ENCODE data around the gene RABL2B. TPM values are rescaled to one million over a fixed set of nuclear protein-coding genes. Genes with fewer than 3 reads are reported as not detected.

Gene RABL2B
- total RNA-seq, 1 experiment from 2014 or later: 11.5 TPM

DNA sequence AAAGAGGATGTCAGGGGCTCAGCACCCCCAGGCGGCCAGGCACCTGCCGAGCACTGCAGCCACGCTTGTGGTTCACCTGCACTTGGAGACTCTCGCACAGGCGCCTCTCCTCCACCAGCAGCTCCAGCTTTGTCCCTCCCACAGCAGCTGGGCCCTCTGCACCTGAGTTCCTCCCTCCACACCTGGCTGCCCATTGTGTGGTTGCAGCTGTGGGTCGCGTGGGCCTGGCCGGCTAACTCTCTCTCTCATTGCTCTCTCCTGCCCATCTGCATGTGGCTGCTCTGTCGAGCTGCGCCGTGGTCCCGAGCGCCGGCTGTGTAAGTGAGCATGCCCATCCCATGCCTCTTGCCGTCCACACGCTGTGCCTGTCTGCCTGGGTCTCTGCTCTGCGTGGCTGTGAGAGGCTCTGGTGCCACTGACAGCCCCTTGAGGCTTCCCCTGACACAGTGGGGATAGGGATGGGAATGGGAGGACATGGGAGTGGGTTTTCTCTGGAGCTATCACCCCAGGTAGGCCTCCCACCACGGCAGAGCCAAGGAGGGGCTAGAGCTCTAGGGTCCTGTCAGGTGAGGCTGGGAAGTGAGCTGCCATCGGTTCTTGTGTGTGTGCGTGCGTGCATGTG, 53.9 kb downstream of the RABL2B start:
- no peak overlapping the region for H3K4me3 ChIP-seq
- DNase-seq: no peak
- H3K36me3 ChIP-seq: no peaks in the 10 kb centered on the region; the same call in 1 of the 2 replicates
- H3K27me3 ChIP-seq: no peaks in the 10 kb centered on the region
- no peaks in the 10 kb centered on the region for H3K9me3 ChIP-seq

DNA sequence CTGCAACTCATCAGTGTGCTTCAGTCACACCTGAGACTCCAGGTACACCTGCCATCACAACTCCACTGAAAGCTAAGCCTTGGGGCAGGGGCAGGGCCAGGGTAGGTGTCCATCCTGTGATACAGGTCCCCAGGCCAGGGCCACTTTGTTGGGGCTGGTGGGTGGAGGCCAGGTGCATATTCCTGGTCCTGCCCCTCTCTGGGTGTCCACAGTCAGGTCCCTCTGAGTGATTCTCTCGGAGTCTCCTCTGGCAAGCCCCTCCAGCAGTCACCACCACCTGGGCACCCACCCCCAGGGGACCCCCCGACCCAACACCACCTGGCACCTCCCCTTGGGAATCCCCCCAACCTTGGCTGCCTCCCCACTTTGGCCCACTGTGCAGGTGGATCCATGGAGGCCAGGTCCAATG, 54.9 kb downstream of the RABL2B start:
- no peaks in the 10 kb centered on the region for H3K27me3 ChIP-seq
- DNase-seq: no peak
- no peak overlapping the region for H3K4me3 ChIP-seq
- no peaks in the 10 kb centered on the region for H3K9me3 ChIP-seq
- H3K36me3 ChIP-seq: no peaks in the 10 kb centered on the region; the same call in 1 of the 2 replicates

DNA sequence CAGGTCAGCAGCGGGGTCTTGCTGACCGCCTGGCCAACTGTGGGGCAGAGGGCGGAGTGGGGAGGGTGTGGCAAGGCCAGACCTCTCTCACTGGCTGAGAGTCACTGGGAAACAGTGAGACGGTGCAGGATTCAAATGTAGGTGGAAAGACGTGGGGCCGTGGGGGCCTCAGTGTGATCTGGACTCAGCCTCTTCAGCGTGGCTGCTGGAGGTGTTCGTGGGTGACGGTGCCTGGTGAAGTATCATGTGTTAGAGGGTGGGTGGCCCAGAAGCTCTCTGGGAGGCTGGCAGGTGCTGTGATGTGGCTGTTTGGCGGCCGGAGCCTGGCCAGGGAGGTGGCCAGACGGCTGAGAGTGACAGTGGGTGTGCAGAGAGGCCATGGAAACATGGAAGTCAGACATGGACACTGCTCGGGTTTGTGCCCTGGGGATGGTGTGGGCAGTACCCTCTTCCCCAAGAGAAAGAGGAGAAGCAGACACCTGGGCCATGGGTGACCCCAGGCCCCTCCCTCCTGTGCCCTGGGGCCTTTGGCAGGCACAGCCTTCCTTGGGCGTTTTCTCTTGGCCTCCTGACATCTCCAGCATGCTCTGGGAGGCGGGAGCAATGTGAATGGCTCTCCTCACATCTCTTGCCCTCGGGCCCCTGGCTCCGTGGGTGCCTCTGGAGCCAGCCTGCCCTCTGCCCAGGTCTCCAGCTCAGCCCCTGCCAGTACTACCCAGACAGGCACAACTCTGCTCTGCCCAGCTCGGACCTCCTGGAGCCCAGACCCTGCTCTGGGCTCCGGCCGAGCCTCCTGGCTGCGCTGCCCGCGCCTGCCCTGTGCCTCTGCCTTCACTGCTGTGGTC, 55.5 kb downstream of the RABL2B start:
- Histone ChIP-seq H3K27me3 (no peaks in the 10 kb centered on the region), H3K36me3 (no peaks in the 10 kb centered on the region; the same call in 1 of the 2 replicates), H3K9me3 (no peaks in the 10 kb centered on the region), H3K4me3 (no peak overlapping the region)
- DNase-seq: no peak

DNA sequence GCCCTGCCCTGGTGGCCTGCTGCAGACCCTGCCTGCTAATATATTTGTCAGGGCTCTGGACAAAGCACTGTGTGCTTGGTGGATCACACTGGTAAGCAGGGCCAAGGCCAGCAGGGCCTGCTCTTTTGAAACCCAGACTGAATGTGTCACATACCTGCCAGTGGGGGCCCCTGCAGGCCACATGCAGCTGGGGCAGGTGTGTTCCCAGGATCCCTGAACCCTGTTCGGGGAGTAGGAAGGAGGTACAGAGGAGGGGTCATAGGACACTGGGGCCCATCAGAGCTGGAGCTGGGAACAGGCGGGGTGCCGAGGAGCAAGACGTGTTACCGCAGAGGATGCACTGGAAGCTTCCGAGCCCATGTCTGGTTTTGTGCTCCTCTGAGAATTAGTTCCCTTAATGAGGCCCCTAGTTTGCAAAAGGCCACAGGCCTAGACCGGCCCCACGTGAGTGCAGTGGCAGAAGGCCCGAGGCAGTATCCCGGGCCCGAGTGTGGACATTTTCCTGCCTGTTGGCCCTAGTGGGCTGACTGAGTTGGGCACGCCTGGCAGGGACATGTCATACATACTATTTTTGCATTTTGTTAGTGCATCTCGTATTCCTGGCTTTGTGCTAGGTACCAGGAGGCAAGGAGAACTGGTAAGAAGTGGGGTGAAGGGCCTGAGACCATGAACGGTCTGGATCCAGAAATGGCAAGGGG, 56.6 kb downstream of the RABL2B start:
- Histone ChIP-seq H3K9me3 (no peaks in the 10 kb centered on the region), H3K27me3 (no peaks in the 10 kb centered on the region), H3K36me3 (no peaks in the 10 kb centered on the region; the same call in 1 of the 2 replicates), H3K4me3 (no peak overlapping the region)
- DNase-seq: no peak

DNA sequence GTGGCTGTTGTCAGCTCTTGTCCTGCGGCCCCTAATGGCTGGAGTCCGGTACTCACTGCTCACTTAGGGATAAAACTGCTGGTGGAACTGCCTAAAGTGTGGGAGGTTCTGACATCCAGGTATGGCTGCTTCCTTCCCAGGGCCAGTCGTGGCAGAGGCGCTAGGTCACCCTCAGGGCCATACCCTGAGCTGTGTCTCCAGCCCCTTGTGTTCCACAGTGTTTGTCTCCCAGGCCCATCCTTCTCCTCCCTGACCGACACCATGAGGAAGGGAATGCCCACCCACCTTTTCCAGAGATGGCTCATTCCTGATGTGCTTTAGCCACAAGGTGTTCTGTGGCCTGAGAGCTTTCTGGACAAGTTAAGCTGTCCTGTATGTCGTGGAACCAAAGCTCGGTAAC, 57.8 kb downstream of the RABL2B start:
- no peaks in the 10 kb centered on the region; the same call in 1 of the 2 replicates for H3K36me3 ChIP-seq
- no peaks in the 10 kb centered on the region for H3K9me3 ChIP-seq
- H3K4me3 ChIP-seq: no peak overlapping the region
- no peaks in the 10 kb centered on the region for H3K27me3 ChIP-seq
- DNase-seq: no peak

DNA sequence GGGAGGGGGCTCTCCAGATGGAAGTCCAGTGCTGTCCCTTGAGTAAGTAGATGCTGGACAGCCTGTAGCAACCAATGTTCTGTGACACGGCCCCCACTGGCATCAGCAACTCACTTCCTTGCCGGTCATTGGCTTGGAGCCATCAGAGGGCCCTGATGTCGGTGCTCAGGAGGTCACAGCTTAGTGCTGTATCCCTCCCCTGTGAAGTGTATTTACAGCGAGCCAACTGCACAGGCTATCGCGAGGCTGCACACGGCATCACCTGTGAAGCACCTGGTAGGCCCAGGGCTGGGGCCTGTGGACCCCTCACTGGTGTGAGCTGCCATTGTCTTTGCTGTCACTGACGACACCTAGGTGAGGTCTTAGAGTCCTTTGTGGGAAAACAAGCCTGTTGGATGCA, 58.8 kb downstream of the RABL2B start:
- no peak for DNase-seq
- Histone ChIP-seq H3K9me3 (no peaks in the 10 kb centered on the region), H3K36me3 (no peaks in the 10 kb centered on the region; the same call in 1 of the 2 replicates), H3K27me3 (no peaks in the 10 kb centered on the region), H3K4me3 (no peak overlapping the region)

DNA sequence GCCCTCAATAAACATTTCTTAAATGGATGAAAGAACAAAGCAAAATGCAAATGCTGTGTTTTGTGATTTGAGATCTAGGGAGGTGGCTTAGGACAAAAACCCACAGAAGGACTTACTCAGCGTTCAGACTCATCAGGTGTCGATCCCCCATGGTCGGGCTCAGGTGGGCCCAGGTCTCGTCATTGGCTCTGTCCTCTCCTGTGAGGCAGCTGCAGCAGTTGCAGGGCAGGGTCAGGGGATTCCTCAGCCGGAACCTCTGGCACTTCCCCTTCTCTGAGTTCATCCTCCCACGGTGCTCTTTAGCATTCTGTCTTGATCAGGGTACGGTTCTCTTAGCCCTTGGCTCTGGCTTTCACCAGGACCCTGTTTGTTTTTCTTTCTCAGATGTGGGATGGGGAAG, 59.4 kb downstream of the RABL2B start:
- DNase-seq: no peak
- H3K9me3 ChIP-seq: no peaks in the 10 kb centered on the region
- H3K27me3 ChIP-seq: no peaks in the 10 kb centered on the region
- H3K36me3 ChIP-seq: no peaks in the 10 kb centered on the region; the same call in 1 of the 2 replicates
- no peak overlapping the region for H3K4me3 ChIP-seq

DNA sequence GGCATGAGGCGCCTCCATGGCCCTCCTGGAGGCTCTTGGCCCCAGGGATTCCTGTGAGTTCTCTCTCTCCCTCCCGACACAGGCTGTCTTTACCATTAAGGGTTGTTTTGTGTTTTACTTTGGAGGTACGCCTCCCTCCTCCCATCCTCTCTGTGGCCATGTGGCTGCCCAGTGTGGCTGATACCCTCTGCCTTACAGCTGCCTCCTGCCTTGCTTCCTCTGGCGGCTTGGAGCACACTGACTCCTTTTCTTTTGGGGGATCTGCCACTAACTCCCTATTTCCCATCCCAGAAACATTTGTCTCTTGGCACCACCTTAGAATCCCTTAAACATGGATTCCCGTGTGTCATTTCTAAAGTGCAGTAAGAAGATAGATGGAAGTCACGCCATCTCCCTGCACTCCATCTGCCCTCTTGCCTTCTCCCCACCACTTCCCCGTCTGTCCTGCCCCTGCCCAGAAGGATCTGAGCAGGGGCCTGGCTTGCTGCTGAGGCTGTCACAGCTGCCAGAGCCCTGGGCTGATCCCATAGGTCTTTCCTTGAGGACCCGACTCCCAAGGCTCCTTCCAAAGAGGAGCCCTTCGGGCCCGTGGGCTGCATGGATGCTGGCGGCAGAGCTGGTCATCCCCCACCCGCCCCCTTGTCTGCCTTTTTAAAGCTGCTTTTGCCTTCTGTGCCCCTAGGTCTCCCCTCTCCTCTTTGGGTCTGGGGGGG, 60.6 kb downstream of the RABL2B start:
- Histone ChIP-seq H3K27me3 (no peaks in the 10 kb centered on the region), H3K36me3 (no peaks in the 10 kb centered on the region; the same call in 1 of the 2 replicates), H3K4me3 (no peak overlapping the region), H3K9me3 (no peaks in the 10 kb centered on the region)
- DNase-seq: no peak

DNA sequence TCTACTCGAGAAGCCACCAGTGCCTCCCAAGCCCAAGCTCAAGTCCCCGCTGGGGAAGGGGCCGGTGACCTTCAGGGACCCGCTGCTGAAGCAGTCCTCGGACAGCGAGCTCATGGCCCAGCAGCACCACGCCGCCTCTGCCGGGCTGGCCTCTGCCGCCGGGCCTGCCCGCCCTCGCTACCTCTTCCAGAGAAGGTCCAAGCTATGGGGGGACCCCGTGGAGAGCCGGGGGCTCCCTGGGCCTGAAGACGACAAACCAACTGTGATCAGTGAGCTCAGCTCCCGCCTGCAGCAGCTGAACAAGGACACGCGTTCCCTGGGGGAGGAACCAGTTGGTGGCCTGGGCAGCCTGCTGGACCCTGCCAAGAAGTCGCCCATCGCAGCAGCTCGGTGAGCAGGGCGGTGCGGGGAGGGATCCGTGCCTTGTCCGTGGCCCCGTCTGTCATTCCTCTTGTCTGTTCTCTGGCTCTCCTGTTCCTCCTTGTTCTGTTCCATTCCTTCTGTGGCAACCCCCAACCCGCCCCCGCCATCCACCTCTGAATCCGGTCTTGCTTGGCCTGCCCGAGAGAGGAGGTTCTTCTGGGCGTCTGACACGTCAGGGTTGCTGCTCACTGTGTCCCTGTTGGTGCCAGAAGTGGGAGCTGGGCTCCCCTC, 61.3 kb downstream of the RABL2B start:
- DNase-seq: no peak
- no peaks in the 10 kb centered on the region for H3K9me3 ChIP-seq
- no peaks in the 10 kb centered on the region; the same call in 1 of the 2 replicates for H3K36me3 ChIP-seq
- H3K27me3 ChIP-seq: no peaks in the 10 kb centered on the region
- H3K4me3 ChIP-seq: no peak overlapping the region

DNA sequence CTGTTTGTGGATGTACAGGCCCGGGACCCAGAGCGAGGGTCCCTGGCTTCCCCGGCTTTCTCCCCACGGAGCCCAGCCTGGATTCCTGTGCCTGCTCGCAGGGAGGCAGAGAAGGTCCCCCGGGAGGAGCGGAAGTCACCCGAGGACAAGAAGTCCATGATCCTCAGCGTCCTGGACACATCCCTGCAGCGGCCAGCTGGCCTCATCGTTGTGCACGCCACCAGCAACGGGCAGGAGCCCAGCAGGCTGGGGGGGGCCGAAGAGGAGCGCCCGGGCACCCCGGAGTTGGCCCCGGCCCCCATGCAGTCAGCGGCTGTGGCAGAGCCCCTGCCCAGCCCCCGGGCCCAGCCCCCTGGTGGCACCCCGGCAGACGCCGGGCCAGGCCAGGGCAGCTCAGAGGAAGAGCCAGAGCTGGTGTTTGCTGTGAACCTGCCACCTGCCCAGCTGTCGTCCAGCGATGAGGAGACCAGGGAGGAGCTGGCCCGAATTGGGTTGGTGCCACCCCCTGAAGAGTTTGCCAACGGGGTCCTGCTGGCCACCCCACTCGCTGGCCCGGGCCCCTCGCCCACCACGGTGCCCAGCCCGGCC, 62.1 kb downstream of the RABL2B start:
- no peak for DNase-seq
- no peaks in the 10 kb centered on the region; the same call in 1 of the 2 replicates for H3K36me3 ChIP-seq
- H3K9me3 ChIP-seq: no peaks in the 10 kb centered on the region
- H3K27me3 ChIP-seq: no peaks in the 10 kb centered on the region
- no peak overlapping the region for H3K4me3 ChIP-seq

DNA sequence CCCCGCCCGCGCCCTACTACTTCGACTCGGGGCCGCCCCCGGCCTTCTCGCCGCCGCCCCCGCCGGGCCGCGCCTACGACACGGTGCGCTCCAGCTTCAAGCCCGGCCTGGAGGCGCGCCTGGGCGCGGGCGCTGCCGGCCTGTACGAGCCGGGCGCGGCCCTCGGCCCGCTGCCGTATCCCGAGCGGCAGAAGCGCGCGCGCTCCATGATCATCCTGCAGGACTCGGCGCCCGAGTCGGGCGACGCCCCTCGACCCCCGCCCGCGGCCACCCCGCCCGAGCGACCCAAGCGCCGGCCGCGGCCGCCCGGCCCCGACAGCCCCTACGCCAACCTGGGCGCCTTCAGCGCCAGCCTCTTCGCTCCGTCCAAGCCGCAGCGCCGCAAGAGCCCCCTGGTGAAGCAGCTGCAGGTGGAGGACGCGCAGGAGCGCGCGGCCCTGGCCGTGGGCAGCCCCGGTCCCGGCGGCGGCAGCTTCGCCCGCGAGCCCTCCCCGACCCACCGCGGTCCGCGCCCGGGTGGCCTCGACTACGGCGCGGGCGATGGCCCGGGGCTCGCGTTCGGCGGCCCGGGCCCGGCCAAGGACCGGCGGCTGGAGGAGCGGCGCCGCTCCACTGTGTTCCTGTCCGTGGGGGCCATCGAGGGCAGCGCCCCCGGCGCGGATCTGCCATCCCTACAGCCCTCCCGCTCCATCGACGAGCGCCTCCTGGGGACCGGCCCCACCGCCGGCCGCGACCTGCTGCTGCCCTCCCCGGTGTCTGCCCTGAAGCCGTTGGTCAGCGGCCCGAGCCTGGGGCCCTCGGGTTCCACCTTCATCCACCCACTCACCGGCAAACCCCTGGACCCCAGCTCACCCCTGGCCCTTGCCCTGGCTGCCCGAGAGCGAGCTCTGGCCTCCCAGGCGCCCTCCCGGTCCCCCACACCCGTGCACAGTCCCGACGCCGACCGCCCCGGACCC, 62.9 kb downstream of the RABL2B start:
- DNase-seq: no peak

DNA sequence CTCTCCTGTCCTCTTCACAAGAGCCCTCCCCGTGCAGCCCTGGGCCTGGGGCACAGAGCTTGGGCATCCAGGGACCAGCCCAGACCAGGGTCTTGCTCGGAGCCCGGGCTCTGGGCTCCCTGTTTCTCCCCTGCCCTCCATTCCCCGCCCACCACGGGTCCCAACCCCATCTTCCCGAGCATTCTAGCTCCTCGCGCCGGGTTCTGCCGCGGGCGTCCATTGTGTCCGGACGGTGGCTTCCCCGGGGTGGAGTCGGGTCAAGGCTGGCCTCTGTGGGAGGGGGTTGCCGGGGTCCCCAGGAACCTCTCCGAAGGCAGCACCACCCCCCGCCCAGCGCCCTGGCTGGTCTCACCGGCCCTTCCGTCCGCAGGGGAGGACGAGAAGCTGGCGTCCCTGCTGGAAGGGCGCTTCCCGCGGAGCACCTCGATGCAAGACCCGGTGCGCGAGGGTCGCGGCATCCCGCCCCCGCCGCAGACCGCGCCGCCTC, 63.6 kb downstream of the RABL2B start:
- DNase-seq: no peak
- Histone ChIP-seq H3K4me3 (no peak overlapping the region), H3K9me3 (no peaks in the 10 kb centered on the region), H3K27me3 (no peaks in the 10 kb centered on the region), H3K36me3 (no peaks in the 10 kb centered on the region; the same call in 1 of the 2 replicates)

More for the DNA sequence above, 62.9 kb downstream of the RABL2B start:
- H3K4me3 ChIP-seq: no peak overlapping the region
- no peaks in the 10 kb centered on the region for H3K9me3 ChIP-seq
- H3K36me3 ChIP-seq: no peaks in the 10 kb centered on the region; the same call in 1 of the 2 replicates
- H3K27me3 ChIP-seq: no peaks in the 10 kb centered on the region

DNA sequence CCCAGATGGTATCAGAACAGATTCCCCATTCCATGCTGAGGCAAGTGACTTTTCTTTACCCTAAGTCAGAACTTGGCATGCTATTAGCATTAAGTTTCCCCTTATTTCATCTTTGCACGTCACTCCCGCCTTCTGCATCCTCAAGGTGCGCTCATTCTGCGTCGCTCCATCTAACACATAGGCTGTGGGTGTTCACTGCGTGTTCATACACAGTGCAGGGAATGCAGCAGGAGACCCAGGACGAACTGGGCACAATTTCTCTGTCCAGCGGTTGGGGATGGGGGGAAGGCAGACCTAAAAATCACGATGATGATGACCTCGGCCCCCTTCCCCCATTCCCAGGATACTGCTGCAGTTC, 65.1 kb downstream of the RABL2B start:
- no peaks in the 10 kb centered on the region for H3K9me3 ChIP-seq
- H3K36me3 ChIP-seq: no peaks in the 10 kb centered on the region
- DNase-seq: no peak
- no peaks in the 10 kb centered on the region for H3K27me3 ChIP-seq
- no peak overlapping the region for H3K4me3 ChIP-seq

DNA sequence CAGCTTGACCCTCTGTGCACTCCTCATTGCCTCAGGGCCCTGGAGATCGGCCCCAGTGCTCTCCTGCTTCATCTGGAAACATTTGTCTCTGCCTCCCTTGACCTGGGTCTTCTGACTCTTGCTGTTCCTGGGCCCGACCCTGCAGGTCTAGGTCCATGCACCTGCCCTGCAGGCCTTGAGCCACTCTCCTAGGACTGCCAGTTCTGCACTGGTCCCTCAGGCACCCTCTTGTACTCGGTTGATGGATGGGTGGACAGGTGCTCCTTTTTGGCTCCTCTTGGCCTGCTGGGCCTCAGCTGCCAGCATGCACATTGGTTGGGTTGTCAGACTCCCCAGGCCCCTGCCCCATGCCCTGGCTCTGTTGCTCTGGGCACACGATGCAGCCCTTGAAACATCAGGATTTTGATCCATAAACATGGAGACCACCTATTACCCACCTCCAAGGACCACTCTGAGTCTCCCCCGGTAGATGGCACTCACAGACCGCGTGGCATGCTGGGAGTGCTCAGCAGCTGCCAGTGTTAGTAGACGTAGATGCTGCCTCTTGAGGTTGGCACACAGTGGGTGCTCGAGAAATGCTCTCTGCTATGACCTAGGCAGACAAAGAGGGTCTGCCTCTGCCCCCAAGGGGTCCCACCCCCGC, 65.6 kb downstream of the RABL2B start:
- Histone ChIP-seq H3K27me3 (no peaks in the 10 kb centered on the region), H3K36me3 (no peaks in the 10 kb centered on the region), H3K4me3 (no peak overlapping the region), H3K9me3 (no peaks in the 10 kb centered on the region)
- no peak for DNase-seq

Data from MG63 (cell line).